K562 (cell line): ENCODE data around the gene KLF4.

Experiments
- EZH2 ChIP-seq: IDR thresholded peaks from 2 replicates; pipeline ENCODE4 v1.6.1; 2012; ENCODE audit warnings: low read depth, mild to moderate bottlenecking, inconsistent platforms, low read length, borderline replicate concordance
- NKRF ChIP-seq: fragments of 450-650 bp; IDR thresholded peaks from 2 replicates; pipeline ENCODE4 v1.6.1; 2016; ENCODE audit warnings: borderline replicate concordance
- SPI1 ChIP-seq: IDR thresholded peaks from 2 replicates; pipeline ENCODE4 v1.6.1; 2011; ENCODE audit warnings: low read depth, low read length, control low read depth, borderline replicate concordance
- U2AF2 ChIP-seq: fragments of 200-400 bp; formaldehyde crosslinking; optimal IDR thresholded peaks from 2 replicates; pipeline ENCODE3; 2017; ENCODE audit warnings: low read depth, mild to moderate bottlenecking, low read length
- ZNF175 ChIP-seq: fragments of 200-800 bp; sonication (Bioruptor generic); IDR thresholded peaks from 2 replicates; pipeline ENCODE4 v1.6.1; 2016; ENCODE audit warnings: low read depth, mild to moderate bottlenecking, missing genetic modification characterization, missing compliant biosample characterization
- ZNF431 ChIP-seq: sonication (generic); formaldehyde crosslinking; IDR thresholded peaks from 2 replicates; pipeline ENCODE4 v1.8.0; 2022; ENCODE audit warnings: mild to moderate bottlenecking, missing genetic modification reagents
- ZNF512 ChIP-seq: IDR thresholded peaks from 2 replicates; pipeline ENCODE4 v1.6.1; 2016; ENCODE audit warnings: missing genetic modification characterization, missing compliant biosample characterization

- TF ChIP-seq SPI1, result no peak
- TF ChIP-seq ZNF175, result no peak
- TF ChIP-seq U2AF2, result no peak
- no peak for TF ChIP-seq ZNF431 (CRISPR knock-in tag)
- no peak for TF ChIP-seq EZH2
- no peak for TF ChIP-seq ZNF512
- TF ChIP-seq NKRF, result no peak
Observed at GRCh38 chr9:107465467-107466451, 23.8 kb downstream of the KLF4 start.
